IPS-NIHi7 (cell line): Measurements from ENCODE around the gene IL36A.

Source experiments
- DNase-seq: peaks from one replicate; pipeline ENCODE4 v3.0.0; 2012; ENCODE audit warnings: mixed read lengths; ENCODE audit errors: extremely low spot score

Gene IL36A

DNA sequence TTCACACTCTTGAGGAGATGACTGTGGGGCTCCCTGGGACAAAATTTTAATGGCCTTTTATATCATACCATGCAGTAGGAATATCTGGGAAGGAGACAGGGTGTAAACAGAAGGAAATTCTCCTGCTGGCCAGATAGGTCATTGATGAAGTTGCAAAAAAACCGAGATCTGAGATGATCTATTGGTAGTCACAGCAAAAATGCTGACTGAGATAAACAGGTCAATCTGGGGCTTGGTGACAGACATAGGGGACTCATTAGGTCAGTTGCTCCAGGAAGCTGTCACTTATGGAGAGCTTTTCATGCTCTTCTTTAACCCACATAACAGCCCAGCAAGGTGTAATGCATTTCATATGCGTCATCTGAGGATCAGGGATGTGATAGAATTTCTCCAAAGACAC, 2.6 kb upstream of the IL36A start:
- DNase-seq = no peak

DNA sequence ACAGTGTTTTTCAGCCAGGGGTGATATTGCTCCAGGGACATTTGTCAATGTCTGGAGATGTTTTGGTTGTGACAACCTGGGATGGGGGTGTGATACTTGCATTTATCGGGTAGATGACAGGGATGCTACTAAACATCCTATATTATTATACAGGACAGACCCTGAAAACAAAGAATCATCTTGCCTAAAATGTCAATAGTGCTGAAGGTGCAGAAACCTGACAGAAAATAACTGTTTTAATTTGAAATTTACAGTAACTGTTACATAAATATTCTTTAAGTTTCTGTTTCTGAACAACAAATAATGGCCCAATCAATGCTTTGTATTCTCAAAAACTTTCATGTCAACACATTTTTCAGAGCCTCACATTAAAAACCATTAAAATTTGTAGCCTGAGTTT, 2.0 kb downstream of the IL36A start:
- no peak for DNase-seq

DNA sequence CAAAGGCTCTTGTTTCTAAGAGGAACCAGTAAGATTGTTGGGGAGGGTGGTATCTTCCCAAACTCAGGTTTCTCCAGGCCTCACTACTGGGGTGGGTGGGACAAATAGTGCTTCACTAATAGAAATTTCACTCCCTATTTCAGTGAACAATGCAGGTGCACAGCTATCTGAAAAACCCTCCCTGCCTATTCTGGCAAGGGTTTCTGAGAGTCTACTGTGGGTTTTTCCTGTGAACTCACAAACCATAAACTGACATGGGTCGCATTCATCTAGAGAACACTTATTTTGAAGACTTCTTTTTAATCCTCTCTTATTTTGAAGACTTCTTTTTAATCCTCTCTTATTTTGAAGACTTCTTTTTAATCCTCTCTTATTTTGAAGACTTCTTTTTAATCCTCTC, 4.4 kb downstream of the IL36A start:
- DNase-seq = no peak

DNA sequence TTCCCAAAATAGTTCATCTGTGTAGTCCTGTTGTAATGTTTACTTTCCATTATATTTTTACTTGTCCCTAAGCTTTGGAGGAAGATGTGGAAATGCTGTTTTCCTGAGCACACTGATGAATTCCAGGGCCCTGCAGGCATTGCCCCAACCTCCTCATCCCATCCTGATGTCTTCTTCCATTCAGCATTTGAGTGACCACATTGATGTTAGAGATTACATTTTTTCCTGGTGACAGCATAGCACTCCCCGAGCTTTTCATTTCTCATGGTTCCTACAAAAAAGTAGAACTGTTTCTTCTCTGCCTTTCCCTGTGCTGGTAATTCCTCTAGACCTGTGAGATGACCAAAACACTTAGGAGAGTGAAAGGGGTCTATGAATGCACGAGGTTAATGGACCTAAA, 4.8 kb downstream of the IL36A start:
- DNase-seq = no peak

DNA sequence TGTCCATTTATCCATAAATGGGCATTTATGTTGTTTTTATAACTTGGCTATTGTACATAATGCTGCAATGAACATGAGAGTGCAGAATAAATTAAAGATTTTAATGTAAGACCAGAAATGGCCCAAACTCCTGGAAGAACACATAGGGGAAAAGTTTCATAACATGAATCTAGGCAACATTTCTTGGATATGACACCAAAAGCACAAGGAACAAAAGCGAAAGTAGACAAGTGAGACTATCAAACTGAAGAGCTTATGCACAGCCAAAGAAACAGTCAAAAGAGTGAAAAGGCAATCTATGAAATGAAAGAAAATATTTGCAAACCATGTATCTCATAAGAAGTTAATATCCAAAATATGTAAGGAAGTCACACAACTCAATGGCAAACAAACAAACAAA, 5.8 kb downstream of the IL36A start:
- no peak for DNase-seq

DNA sequence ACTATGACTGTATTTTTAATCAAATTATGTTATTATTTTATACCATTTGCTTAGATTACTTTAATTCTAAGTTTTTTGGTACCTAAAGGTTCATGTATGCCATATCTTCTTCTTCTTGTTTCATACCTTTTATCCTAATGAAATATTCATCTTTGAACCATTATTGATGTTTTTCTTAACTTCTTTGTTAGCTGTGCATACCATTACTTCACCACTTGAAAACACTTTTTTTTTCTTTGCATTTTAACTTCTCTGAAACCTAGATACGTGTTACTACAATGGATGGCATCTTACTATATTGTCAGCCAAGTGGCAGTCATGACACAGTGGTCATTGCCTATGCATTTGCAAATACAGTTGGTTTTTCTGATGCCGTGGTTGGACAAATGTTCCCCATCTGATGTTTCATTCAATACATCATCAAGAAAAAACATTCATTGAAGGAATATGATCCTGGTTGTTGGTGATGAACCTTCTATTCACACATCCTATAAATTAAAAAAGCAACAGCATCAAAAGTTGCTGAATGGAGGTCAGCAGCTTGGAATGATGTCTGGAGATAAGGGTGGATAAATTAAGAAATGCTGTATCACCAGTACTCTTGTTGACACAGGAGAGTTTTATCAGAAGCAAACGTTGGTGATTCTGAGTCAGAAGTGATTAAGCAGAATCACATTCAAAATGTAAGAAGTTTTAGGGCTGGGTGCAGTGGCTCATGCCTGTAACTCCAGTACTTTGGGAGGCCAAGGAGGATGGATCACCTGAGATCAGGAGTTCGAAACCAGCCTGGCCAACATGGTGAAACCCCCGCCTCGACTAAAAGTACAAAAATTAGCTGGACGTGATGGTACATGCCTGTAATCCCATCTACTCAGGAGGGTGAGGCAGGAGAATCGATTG, 7.4 kb downstream of the IL36A start:
- no peak for DNase-seq

DNA sequence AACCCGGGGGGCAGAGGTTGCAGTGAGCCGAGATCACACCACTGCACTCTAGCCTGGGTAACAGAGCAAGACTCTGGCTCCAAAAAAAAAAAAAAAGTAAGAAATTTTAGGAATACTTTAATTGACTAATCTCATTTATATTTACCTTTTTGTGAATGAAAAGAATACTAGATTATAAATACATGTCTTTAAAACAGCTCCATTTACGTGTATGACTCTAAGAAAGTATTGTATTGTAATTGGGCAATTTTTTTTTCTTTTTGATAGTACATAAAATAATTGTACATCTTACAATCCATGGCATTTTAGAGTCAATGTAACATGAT, 8.0 kb downstream of the IL36A start:
- no peak for DNase-seq

DNA sequence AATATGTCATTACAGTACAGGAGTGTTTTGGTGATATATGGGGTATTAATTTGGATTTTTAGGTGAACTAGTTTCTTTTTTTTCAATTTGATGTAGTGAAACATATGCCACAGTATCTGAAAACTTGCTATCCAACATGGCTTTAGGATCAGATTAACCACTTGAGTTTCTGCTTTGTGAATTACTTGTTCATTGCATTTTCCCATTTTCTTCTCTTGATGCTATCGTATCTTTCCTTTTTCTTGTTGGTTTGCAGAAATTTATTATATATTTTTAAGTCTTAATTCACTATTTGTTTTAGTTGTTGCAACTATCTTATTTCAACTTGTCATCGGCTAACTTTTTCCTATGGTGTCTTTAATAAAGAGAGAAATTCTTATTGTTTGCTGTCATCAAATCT, 8.8 kb downstream of the IL36A start:
- no peak for DNase-seq

DNA sequence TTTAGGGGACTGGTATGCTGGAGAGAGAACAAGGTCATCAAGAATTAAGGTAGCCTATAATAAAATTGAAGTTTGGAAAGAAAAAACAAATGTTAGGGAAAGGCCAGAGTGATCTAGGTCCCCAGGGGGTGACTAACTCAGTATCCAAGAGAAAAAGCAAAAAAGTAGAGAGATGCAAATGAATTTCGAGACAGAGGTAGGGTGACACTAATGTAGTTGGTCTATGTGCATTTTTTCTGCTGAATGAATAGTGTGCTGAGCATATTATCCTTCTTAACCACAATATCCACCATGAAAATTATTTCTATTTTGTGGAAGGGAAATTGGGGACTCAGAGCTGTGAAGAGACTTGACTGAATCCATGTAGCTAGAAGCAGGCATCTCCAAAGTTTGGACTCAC, 9.8 kb downstream of the IL36A start:
- no peak for DNase-seq

DNA sequence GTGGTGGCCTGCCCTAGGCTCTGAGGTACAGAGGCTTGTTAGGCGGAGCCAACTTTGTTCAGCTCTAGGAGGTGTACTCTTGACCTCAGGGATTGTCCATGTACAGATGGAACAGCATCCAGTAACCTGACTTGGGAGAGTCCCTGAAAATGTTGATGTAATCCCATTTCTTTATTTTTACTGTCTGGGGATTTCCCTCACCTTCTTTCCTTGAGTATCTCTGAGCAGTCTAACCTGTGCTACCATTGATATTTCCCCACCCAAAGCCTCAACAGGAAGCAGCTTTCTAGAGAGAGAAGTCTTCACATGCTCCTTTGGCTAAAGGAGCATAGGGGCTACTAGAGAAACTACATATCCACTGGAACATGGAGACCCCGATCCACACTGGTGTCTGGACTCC, 10.4 kb downstream of the IL36A start:
- DNase-seq = no peak

DNA sequence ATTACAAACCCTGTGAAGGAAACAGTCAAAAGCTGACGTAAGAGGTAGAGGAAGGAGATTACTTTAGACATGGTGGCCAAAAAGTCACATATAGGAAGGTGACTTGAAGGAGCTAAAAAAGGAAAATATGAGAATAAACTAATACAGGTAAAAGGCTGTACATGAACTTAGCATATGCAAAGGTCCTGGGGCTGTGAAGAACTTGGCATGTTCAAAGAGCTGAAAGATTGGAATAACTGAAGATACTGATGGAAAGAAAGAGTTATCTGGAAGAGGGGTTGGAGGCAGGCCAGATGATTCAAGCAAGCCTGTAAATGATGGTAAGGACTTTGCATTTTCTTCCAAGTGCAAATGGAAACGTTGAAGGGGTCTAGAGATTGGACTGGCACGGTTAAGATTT, 13.2 kb downstream of the IL36A start:
- DNase-seq = no peak

DNA sequence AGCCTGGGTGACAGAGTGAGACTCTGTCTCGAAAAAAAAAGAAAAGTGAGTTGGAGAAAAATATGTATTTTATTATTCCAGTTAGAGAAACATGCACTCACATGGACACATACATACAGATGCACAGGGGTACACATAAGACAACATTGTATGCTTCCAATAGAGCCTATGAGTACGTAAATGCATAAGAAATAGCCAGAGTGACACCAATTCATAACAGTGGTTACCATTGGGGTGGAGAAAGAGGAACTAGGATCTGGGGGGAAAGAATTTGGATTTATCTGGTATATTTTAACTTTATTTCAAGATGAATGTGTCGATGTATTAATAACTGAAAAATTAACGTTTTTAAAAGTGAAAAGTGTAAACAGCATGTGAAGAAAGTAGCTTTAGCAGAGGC, 16.1 kb downstream of the IL36A start:
- no peak for DNase-seq

DNA sequence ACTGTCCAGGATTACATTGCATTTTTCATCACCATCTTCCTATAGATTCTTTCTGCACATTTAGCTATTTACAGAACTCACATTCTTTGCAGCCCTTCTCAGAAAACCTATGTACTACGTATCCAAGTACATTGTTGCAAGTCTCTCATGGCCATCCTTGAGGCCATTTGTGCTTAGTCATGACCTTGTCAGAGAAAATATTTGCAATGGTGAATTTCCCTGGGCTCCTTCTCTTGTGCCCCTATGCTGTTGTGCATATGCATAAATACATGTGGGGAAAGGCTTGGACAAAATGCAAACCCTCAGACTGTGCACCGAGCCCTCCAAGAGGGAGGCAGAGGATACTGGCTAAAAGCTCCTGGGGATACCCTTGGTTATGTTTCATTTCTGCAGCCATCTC, 19.5 kb downstream of the IL36A start:
- no peak for DNase-seq

DNA sequence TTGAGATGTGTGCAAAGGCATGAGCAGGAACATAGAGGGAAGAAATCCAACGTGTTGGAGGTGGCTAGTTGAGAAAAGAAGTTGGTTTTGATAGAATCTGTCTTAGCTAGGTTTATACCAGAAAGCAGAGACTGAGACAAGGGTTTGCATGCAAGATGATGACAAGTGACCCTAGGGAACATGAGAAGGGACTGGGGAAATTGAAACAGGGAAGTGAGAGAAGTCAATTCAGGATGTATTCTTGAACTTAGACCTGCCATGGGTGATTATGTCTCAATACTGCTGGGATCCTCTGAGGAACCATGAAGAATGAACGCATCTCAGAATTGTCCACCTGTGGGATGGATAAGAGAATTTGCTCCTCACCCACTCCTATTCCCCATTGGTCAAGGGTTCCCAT, 20.5 kb downstream of the IL36A start:
- DNase-seq = no peak

DNA sequence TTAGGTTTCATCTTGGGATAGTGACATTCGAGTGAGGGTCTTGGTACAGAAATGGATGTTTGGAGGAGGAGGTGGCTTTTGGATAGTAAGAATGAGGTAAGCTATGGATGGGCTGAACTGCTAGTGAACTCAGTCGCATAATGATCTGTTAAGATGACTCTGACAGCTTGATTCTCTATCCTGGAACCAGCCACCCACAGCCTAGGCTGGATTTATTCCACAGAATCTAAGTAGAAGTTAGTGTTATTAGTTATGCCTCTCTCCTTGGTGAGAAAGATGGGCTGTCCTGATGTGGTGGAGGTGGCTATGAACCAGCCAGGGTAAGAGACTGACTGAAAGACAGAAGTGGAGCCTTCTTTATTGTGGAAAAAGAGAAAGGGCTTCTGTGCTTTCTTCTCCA, 22.4 kb downstream of the IL36A start:
- DNase-seq = no peak

DNA sequence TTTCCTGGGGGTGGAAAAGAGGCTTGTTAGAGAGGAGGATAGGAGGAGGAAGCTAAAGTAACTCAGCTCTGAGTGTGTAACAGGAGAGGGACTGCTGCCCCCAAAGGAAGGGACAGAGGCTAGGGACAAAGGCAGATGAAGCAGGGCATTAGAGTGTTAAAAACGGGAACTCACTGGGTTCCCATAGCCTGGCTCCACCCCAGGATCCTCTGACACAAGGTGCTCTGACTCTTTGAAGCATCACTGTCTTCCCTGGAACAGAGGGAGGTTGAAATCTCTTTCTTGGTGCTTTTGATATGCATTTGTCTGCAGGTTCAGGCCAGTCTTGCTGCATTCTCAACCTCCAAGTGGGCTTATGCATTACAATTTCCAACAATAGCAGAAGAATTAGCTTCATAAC, 22.9 kb downstream of the IL36A start:
- peak; percentile 26 for DNase-seq

DNA sequence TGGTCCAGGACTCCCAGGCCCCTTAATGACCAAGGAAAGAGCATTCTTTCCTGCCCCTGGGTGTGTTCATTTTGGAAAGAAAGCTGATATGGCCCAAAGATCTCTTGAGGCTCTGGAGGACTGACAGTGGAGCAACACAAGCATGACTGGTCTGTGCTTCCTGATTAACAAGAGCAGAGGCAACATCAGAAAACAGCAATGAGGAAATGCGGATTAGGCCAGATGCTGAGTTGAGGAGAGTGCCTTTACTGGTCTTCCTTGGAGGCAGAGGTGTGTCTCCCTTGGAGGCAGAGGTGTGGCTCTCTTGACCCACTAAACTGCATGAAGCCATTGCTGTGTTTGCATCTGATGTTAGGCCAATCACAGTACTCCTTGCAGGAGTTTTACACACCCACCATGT, 27.5 kb downstream of the IL36A start:
- DNase-seq = no peak

DNA sequence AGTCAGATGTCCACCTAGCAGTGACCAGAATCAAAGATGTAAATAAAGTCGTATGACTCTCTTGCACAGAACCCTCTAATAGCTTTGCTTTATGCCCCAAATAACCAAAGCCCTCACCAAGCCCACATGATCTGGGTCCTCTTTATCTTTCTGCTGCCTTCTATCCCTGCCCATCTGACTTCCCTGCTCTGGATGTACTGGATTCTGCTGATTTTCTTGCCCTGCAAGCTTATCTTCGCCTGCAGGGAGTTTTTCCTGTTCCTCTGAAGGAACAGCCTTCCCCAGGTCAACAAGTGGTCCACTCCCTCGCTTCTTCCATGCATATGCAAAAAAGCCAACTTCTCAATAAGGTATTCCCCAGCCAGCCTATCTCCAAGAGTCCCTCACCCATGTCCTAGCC, 28.8 kb downstream of the IL36A start:
- no peak for DNase-seq

DNA sequence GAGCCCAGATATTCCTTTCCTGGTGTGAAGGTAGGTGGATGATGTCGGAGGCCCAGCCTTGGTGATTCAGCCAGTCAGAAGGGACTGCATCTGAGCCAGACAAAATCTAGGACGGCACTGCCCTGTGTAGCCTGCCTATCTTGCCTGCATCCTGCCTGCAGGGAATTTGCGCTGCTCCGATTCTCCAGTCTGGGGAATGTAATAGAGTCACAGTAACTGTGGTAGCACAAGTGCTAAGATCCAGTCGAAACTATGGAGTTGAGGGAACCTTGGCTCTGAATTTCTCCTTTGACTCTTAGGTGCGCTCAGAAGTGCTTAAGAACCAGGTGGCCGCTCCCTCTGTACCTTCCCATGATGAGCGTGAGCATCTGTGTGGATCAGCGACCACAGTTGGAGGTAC, 31.5 kb downstream of the IL36A start:
- no peak for DNase-seq

DNA sequence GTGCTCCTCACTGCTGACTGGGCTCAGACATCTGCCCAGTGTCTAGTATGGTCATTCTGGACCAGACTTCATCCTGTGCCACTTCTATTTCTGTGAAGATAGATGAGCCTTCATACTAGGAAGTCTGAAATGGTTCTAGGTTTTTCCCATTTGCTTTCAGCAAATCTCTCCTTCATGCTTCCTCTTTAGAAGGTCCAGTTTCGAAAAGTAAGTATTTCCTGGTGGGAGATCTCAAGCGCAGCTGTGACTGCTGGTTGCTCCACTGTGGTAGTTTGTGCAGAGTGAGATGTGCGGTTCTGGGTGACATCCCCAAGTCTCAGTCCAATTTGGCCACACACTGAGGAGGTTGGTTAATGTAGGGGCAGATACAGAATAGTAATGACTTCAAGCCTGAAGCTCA, 33.0 kb downstream of the IL36A start:
- no peak for DNase-seq

DNA sequence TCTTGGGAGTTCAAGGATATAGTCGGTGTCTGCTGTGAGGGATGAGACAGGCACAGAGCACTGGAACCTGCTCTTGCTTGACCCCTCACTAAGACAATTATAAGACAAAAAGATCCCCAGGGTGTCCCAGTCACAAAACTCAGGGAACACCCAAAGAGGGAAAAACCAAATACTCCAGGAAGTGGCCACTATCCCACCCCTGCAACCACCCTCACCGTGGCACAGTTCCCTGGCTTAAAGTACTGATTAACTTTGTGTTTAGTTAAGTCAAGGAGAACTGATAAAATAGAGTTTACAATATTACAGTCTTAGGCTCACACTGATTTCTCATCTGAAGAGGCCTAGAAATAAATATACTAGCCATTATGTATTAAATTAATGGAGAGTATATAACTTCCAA, 33.9 kb downstream of the IL36A start:
- DNase-seq = no peak

DNA sequence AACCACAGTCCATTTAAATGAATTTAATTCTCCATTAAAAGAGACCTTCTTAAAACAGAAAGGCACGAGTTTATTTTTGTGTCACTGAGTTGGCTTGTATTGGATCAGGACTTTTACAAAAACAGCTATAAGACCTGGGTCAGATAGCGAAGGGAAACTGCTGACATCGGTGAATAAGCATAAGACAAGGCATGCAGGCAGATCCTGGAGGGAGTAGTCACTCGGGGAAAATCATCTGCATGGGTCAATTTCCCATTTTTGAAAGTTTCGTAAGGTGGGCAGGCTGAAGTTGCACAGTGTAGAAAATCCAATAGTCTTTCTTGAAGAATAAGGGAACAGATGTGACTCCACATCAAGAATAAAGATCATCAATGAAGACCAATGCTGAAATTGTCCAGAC, 34.5 kb downstream of the IL36A start:
- no peak for DNase-seq

DNA sequence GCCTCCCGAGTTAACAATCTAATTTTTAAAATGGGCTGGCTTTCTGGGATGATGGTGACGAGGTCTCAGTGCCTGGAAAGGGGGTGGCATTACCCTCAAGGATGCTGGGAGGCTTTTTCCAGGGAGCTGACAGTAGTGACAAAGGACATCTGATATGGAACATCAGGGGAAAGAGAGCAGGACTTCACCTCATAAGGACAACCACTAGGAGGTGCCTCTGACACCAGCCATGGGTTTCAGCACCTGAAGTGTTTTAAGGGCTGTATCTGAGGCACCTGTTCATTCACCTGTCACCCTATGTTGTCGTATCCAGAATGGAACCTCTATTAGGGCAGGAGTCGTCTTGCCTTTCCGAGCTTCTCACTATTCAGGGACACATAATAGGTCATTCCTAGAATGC, 36.6 kb downstream of the IL36A start:
- peak; percentile 49 for DNase-seq

DNA sequence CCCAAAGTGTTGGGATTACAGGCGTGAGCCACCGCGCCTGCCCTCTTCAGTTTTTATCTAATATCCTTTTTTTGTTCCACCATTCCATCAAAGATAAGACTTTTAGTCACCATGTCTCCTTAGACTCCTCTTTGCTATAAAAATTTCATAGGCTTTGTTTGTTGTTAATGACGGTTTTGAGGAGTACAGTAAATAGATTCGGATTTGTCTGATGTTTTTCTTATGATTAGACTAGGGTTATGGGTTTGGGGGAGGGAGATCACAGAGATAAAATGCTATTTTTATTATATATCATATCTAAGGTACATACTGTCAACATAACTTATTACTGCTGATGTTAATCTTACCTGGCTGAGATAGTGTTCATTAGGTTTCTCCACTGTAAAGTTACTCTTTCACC, 41.2 kb downstream of the IL36A start:
- no peak for DNase-seq
